Glomerular endothelial cell (primary cell): Measurements from ENCODE around the gene ATG16L2. TPM values are rescaled to one million over a fixed set of nuclear protein-coding genes. Genes with fewer than 3 reads are reported as not detected.
"Not testable (repeated sequence)": the region's sequence is repeated elsewhere in the genome, so short reads cannot be mapped to it uniquely, and the experiment has no call there.

ENCODE experiments used
- DNase-seq: peaks from one replicate; pipeline ENCODE4 v3.0.0-alpha.2; 2011; ENCODE audit warnings: low read depth, low spot score; ENCODE audit errors: extremely low read depth
- total RNA-seq: library from RNA; depleted of rRNA; stranded (reverse); fragments of >200 nt; gene quantifications from 2 replicates; pipeline ENCODE4 v1.2.3, GENCODE V29; 2015

Gene ATG16L2
- total RNA-seq, 1 donor from 2014 or later, result 39.7 TPM

DNA sequence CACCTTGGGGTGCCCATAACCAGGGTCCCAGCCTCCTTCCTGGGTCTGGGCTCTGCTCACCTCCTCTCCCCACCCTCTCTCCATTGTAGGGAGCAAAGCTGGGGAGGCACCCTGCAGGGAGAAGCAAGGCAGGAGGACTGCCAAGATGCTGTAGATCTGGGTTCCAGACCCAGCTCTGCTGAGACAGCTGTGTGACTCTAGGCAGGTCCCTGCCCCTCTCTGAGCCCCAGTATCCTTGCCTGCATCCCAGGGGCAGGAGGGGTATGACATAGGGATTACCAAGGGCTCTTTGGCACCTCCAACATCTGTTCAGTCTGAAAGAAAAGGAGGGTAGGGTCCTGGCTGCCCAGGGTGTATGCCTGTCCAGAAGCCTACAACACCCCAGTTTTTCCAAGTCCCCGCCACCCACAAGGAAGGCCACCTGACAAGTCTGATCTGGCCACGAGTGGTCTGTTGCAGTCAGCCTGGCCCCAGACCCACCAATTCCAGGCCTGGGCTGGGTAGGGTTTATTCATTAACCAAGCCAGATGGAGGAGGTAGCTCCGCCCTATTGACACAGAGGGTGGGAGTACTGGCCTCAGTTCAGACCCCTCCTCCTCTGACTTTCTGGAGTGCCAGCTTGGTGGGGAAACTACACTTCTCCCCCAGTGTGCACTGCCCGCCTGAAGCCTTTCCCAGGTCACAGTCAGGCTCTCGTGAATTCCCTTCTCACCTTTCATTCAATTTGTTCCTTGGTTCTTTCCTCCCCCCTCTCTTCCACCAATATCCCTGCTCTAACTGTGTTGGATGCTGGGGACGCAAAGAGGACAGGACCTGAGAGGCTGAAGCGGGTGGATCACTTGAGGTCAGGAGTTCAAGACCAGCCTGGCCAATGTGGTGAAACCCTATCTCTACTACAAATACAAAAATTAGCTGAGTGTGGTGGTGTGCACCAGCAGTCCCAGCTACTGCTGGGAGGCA, 35.4 kb upstream of the ATG16L2 start:
- no peak for DNase-seq

DNA sequence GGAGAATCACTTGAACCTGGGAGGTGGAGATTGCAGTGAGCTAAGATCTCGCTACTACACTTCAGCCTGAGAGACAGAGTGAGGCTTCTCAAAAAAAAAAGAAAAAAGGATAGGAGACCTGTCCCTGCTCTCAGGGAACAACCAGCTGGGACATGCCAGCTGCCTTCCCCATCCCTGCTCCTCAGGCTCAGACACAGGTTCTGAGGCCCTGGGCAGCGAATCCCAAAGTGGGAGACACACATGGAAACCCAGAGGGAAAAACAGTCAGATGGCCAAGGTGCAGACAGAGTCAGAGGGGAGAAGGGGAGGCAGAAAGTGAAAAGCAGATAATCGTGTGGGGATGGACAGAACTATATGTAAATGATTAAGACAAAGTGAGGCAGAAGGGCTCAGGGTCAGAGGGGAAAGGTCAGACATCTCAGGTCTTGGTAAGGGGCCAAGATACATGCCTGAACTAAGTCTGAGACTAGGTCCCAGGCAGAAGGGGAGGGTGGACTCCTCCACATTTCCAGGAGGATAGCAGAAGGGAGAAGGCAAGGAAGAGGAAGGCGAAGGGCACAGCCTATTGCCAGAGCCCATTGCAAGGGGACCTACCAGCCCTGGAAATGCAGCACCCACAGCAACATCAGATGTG, 34.6 kb upstream of the ATG16L2 start:
- no peak for DNase-seq

DNA sequence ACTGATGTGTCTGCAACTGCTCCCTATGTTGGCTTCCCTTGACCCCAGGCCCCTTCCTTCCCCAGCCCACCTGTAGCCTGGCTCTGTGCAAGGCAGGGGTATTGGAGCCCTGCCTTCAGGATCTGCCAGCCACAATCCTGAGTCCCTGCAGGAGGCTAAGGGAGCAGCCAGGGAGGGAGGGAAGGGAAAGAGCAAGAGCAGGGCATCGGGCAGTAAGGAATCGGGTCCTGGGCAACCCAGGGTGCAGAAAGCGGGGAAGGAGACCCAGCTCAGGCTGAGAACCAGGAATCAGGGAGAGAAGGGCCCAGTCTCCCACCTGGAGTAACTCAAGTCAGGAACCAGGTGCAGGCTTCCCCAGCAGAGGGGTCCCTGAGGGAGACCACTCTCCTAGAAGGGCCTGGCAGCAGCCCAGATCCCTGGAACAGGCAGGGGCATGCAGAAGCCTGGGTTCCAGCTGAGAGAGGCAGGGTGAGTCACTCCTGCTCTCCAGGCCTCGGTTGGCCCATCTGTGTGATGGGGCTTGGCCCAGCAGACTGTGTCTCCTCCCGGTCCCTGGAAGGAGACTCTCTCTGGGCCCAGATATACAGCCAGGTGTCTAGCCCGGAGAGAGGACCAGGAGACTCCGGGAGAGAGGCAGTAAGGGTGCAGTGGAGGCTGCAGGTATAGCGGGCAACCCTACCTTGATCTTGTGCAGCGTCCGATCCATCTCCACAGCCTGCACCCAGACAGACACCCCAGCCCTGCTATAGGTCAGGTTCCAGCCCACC, 33.7 kb upstream of the ATG16L2 start:
- no peak for DNase-seq

DNA sequence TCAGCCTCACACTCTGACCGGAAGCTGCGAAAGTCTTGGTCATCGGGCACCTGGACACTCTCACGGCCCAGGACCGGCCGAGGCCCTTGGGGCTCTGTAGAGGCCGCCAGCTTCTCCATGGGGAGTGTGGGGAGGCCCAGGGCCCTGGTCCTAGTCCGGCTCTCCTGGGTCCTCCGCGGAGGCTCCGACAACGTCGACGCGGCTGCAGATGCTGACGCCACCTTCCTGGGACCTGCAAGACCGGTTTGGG, 33.2 kb upstream of the ATG16L2 start:
- DNase-seq, result no peak

DNA sequence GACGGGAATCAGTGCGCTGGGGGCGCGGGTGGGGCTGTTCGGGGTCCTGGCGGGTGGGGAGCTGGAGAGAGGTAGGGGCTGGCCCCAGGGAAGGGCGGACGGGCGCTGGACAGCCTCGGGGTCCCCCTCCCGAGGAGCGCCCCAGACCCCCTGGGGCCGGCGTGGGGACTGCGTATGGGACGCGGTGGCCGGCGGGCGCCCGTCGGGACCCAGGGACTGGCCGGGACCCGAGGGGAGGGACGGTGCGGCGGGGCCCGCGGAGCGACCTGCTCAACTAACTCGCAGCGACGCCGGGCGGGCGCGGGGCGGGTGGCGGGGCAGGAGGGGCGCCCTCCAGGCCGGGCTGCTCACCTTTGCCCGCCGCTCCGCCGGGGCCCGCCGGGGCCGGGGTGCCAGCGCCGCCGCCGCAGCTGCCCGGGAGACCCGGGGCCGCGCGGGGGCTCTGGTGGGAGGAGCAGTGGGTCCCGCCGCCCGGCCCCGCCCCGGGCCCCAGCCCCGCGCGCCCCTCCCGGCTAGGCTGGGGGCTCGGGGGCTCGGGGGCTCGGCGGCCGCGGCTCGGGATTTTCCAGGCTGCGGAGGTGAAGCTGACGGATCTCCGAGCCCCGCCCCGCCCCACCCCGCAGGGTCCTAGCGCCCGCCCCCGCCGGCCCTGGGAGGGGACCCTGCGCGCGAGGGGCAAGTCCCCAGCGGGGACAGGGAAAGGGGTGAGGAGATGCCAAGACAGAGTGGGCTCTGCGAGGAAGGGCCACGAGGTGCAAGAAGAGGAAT, 32.7 kb upstream of the ATG16L2 start:
- no peak for DNase-seq

DNA sequence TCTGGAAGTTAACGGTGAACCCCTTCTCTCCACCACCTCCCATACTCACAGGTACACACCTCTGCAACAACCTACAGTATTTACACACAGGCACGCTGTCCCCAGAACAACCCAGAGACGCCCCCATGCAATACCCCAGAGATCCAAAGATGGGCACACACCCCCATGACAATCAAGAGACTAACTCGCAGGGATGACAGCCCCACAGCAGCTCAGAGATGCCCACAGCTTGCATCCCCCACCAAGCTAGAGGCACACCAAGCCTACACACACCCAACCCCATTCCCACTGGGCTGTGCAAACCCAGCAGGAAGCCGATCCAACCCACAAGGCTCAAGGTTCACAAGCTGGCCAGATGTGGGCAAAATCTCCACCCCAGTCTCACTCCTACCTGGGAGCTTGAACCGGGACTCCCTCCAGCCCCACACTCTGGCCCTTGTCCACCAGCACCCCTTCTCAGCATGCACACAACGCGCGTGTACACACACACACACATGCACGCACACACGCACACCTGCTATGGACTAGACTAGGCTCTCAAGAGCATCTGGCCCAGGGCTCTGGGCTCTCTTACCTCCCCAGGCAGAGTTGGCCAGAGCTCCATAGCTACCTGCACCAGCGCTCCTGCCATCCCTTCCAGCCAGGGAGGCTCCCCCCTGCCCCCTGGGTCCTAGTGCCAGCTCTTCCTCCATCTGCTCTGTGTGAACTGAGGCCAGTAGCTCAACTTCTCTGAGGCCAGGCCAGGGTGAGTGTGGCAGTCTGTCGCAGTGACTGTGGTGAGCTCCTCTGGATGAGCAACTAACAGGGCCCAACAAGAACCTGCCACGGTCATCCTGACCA, 31.9 kb upstream of the ATG16L2 start:
- no peak for DNase-seq

DNA sequence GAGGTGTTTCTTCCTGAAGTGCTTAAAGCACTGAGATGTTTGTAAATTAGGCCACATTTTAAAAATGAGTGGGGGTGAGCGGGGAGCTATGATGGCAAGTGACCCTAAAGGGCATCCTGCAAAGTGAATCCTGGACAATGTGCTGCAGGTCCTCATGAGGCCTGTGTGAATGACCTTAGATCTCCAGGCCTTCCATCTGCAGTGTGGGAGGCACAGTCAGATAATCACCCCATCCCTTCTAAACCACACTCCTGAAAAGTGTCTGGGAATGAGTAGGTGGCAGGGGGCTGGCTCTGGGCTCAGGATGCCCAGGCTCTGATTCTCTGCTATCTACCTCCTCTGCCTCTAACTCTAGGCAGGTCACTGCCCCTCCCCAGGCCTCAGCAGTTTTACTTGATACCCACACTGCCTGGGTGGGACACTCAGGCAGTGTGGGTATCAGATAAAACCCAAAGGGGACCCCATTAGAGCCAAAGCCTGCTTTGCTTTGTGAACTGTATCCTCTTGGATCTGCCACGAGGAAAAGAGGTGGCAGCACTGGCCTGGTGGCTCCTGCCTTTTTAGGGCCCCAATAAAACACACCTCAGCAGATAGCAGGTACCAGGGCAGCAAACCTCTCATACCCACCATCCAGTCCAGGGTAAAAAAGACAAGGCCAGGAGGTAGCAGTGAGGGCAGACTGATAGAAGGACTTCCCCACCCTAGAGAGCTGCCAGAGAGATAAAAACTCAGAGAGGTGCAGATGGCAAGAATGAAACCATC, 30.9 kb upstream of the ATG16L2 start:
- DNase-seq, result no peak

DNA sequence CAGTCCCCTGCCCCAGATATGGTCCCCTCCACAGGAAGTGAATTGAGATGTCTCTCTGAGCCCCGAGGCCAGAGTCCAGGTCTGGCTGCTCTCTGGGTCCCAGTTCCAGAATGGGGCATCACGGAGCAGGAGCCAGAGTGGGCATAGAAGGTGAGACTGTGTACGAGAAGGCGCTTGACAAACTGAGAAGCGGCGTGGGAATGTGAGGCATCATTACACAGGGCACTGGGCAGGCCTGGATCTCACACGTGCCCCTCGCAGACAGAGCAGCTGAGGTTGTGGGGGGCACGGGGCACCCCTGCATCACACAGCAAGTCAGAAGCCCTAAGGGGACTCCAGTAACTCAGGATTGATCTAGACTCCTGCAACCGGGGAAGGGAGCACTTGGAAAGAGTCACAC, 29.5 kb upstream of the ATG16L2 start:
- no peak for DNase-seq

DNA sequence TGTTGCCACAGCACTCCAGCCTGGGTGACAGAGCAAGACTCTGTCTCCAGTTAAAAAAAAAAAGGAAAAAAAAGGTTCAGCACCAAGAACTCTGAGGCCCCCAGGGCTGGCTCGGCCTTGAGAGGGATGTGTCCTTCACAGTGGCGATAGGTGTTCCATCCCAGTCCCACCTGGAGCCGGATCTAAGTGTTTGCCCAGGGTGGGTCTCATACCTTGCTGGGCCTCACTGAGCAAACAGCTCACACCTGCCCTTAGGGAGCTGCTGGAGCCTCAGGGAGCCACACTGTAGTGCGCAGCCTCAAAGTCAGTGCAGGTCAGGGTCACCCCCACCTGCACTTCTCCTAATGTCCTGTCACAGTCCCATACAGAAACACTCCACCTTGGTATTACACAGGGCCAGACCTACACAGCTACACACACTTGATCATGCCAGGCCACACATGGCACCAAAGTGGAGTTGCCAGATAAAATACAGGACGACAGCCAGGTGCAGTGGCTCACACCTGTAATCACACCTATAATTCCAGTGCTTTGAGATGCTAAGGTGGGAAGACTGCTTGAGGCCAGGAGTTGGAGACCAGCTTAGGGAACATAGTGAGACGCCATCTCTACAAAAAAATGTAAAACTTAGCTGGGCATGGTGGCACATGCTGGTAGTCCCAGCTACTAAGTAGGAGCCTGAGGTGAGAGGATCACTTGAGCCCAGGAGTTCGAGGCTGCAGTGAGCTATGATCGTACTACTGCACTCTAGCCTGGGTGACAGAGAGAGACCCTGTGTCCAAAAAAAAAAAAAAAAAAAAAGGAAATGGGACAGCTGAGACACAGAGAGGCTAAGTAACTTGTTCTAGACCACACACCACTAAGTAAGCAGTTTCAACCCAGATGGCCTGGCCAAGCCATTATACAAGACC, 27.7 kb upstream of the ATG16L2 start:
- no peak for DNase-seq

DNA sequence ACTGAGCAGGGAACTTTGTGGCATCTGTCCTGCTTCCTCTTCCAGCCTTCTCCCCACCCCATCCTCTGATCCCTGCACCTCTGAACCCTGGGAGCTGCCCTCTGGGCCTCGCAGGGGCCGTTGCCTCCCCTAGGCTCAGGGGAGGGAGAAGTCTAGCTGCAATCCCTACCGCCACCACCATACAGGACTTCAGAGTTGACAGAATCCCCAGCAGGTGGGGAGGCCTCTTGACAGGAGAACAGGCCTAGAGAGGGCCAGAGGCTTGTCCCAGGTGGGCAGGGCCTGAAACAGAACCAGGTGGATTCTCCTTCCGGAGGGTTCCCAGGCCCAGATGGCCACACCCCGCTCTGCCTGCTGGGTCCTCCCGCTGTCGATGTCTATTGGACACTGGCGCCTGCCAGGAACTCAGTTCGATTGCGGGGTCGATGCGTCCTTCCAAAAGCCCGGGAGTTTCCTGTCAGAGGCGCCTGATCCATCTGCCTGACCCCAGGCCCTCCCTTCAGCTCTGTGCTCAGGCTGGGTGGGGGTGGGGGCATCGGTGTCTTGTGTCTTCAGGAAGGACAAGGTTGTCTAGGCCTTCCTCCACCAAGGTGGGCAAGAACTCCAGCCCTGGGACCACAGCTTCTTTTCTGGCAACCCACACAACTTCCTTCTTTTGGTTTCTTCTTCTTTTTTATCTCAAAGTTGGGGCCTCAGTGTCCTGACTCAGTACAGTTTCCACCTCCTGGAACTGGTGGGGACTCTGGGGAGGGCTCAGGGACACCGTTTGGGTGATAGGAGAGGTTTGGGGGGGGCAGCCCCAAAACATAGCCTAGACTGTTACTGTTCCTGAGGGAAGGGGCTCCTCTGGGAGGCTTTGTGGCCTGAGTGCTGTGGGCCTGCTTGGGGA, 26.8 kb upstream of the ATG16L2 start:
- DNase-seq, result no peak

DNA sequence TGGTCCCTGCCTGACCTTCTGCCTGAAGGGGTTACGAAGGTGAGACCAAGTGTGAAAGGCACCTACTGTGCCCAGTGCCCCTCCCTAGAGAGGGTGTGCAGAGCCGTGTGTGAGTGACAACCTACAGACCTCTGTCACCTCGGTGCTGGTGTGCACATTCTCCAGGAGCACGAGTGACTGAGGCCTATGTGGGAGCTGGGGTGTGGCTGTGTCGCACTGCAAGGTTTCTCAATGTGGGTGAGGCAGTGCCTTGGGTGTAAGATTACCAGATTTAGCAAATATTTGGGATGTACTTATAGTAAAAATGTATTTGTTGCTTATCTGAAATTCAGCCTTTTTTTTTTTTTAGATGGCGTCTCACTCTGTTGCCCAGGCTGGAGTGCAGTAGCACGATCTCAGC, 26.0 kb upstream of the ATG16L2 start:
- DNase-seq, result no peak

DNA sequence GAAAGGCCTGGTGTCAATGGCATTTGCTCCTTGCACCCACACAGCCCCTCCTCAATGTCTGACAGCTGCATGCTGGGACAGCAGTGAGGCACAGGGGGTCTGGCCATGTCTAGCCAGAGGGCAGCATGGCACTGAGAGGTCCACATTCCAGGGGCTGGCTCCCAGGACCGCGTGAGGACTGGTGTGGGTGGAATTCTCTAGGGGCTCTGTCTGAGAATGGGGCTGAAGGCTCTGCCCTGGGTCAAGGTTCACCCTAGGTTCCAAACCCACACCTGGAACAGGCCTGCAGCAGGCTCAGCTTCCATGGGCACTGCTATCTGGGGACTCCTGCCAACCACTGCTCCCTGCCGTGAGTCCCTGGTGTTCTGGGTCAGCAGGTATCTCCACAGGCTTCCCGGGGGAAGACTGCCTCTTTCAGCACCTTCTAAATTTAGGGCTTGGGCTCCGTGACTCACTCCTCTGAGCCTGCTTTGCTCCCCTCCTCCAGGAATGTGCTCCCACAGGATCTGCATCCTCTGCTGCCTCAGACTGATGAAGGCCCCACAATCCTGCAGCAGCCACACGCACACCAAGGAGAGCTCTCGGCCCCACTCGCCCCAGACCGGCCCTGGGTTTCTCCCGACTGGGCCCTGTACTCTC, 24.6 kb upstream of the ATG16L2 start:
- DNase-seq, result no peak

DNA sequence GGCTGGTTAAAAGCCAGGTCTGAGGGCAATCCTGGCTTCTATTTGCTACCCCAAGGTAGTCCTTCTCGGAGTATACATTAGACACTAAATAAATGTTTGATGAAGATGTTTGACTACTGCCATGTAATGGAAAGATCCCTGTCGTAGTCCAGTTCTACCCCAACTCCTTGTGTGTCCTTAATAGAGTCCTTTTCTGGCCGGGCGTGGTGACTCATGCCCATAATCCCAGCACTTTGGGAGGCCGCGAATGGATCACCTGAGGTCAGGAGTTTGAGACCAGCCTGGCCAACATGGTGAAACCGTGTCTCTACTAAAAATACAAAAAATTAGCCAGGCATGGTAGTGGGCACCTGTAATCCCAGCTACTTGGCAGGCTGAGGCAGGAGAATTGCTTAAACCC, 23.0 kb upstream of the ATG16L2 start:
- not testable (repeated sequence) for DNase-seq

DNA sequence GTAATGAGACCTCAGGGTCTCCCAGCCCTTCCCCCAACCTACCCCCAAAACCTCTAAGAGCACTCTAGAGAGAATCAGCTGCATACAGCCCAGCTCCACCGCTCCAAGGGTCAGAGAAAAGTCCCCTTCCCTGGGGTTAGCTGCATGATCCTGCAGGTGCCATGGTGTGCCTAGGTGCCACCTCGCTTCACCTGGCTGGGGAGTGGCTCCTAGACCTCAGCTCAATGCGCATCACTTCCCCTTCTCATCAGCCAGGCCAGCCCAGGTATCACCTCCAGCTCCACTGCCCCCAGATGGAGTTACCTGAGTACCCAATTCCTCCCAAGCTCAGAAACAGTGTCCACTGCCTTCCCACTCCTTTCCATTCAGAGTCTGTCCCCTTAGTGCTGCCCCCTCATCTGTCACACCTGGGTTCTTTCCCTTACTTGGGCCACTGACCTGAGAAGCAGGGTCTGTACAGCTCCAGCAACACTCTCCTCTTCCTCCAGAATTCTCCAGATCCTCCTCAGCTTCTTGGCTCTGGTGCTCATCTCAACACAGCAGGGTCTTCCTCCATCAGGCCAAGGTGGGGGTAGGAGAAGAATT, 21.7 kb upstream of the ATG16L2 start:
- no peak for DNase-seq

DNA sequence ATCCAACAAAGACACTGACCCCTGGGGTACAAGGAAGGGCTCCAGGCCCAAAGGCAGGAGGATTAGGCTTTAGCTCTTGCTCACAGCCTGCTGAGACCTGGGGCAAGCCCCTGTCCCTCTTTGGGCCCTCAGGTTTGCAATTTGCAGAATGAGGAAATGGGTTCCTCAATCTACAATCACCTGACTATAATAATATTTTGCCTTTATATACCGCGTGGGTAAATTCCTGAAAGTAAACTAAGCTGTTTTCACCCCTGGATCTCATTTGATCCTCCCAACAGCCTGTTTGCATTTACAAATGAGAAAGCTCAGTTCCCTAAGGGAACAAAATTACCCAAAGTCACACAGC, 21.2 kb upstream of the ATG16L2 start:
- DNase-seq, result no peak
